Bone marrow (tissue), 2 donors: ENCODE results near the gene ARFGAP1.

Experiments
- DNase-seq, 2 donors: peaks; one replicate each; lab custom pipeline; 2025; lab: John Stamatoyannopoulos, UW

Gene ARFGAP1

GRCh38 chr20:63309261-63310071 is 36.9 kb downstream of the ARFGAP1 start:
- DNase-seq, result no peak

- DNase-seq, result no peak
Measured at GRCh38 chr20:63310265-63310991, 37.8 kb downstream of the ARFGAP1 start.

GRCh38 chr20:63311186-63311832 is 38.7 kb downstream of the ARFGAP1 start:
- no peak for DNase-seq

GRCh38 chr20:63311833-63312243 is 39.2 kb downstream of the ARFGAP1 start:
- DNase-seq, result no peak

- DNase-seq, result no peak
Measured at GRCh38 chr20:63312273-63312672, 39.7 kb downstream of the ARFGAP1 start.

- DNase-seq, result no peak
Measured at GRCh38 chr20:63312690-63313348, 40.2 kb downstream of the ARFGAP1 start.

- no peak for DNase-seq
Measured at GRCh38 chr20:63313349-63314014, 40.9 kb downstream of the ARFGAP1 start.

GRCh38 chr20:63314015-63314471 is 41.4 kb downstream of the ARFGAP1 start:
- no peak for DNase-seq

GRCh38 chr20:63314566-63315239 is 42.1 kb downstream of the ARFGAP1 start:
- DNase-seq, result no peak

GRCh38 chr20:63315240-63315689 is 42.7 kb downstream of the ARFGAP1 start:
- DNase-seq, result no peak

GRCh38 chr20:63315731-63316491 is 43.3 kb downstream of the ARFGAP1 start:
- DNase-seq, result no peak

GRCh38 chr20:63316502-63316921 is 43.9 kb downstream of the ARFGAP1 start:
- no peak for DNase-seq

- DNase-seq, result no peak
Measured at GRCh38 chr20:63317061-63317460, 44.4 kb downstream of the ARFGAP1 start.

- DNase-seq, result no peak
Measured at GRCh38 chr20:63317601-63318291, 45.1 kb downstream of the ARFGAP1 start.

GRCh38 chr20:63318391-63319163 is 46.0 kb downstream of the ARFGAP1 start:
- DNase-seq, result no peak

- DNase-seq, result no peak
Measured at GRCh38 chr20:63319164-63320040, 46.8 kb downstream of the ARFGAP1 start.

GRCh38 chr20:63320041-63320511 is 47.5 kb downstream of the ARFGAP1 start:
- DNase-seq, result no peak
